ENCODE results near the gene CFAP210. TPM values are rescaled to one million over a fixed set of nuclear protein-coding genes. Genes with fewer than 3 reads are reported as not detected.

Gene CFAP210
- total and polyA plus RNA-seq, 4 experiments from 2014 or later: not detected

GRCh38 chr2:169664600-169664977 lies 29.6 kb downstream of the CFAP210 start:
- H3K9me3 Mint-ChIP-seq: peaks cover 0 to 2% (median 0%) of the 10 kb centered on the region in 8 donors
- no peak overlapping the region for H3K27ac Mint-ChIP-seq
- ChIA-PET CTCF (ENCODE audit: partially characterized antibody) (interaction anchor here (0.6 kb wide), 1 partner anchor 1687 kb away, joined by 4 read pairs; no protein-coding TSS in a partner anchor), POLR2A (ENCODE audit: partially characterized antibody) (no interaction called here)
- Histone ChIP-seq H3K36me3 (ENCODE audit: insufficient read depth, low read length) (no peaks in the 10 kb centered on the region), H3K27ac (ENCODE audit: low read depth, low read length) (no peak overlapping the region), H3K27me3 (ENCODE audit: insufficient read depth, low read length) (no peaks in the 10 kb centered on the region), H3K4me1 (ENCODE audit: insufficient read depth, low read length) (no peaks in the 10 kb centered on the region), H3K9me3 (ENCODE audit: control insufficient read depth in 1 of 2, low read length in 2 of 2) (no peaks in the 10 kb centered on the region), H3K4me3 (ENCODE audit: low read length in 2 of 2) (no peak overlapping the region)
- H3K36me3 Mint-ChIP-seq: no peaks in the 10 kb centered on the region
- no peak overlapping the region for H3K4me3 Mint-ChIP-seq
- intact Hi-C loops (cut with micrococcal nuclease): no loop called here
- H3K27me3 Mint-ChIP-seq: peaks cover 0 to 4% of the 10 kb centered on the region in 2 donors
- no peaks in the 10 kb centered on the region for H3K4me1 Mint-ChIP-seq
- no peak for DNase-seq

GRCh38 chr2:169663247-169663646 lies 31.0 kb downstream of the CFAP210 start:
- Histone ChIP-seq H3K9me3 (ENCODE audit: control insufficient read depth in 1 of 2, low read length in 2 of 2) (no peaks in the 10 kb centered on the region), H3K27me3 (ENCODE audit: insufficient read depth, low read length) (no peaks in the 10 kb centered on the region), H3K36me3 (ENCODE audit: insufficient read depth, low read length) (no peaks in the 10 kb centered on the region), H3K27ac (ENCODE audit: low read depth, low read length) (no peak overlapping the region), H3K4me1 (ENCODE audit: insufficient read depth, low read length) (no peaks in the 10 kb centered on the region), H3K4me3 (ENCODE audit: low read length in 2 of 2) (no peak overlapping the region)
- peaks cover 0 to 2% (median 0%) of the 10 kb centered on the region in 8 donors for H3K9me3 Mint-ChIP-seq
- H3K4me1 Mint-ChIP-seq: no peaks in the 10 kb centered on the region
- CTCF ChIA-PET (ENCODE audit: partially characterized antibody): interaction anchor here (0.7 kb wide), 1 partner anchor 30 kb away, joined by 3 read pairs; no protein-coding TSS in a partner anchor
- POLR2A ChIA-PET (ENCODE audit: partially characterized antibody): no interaction called here
- H3K36me3 Mint-ChIP-seq: no peaks in the 10 kb centered on the region
- intact Hi-C loops (cut with micrococcal nuclease): no loop called here
- DNase-seq: no peak
- peaks cover 0 to 4% of the 10 kb centered on the region in 2 donors for H3K27me3 Mint-ChIP-seq
- H3K27ac Mint-ChIP-seq: no peak overlapping the region
- no peak overlapping the region for H3K4me3 Mint-ChIP-seq

- ChIA-PET POLR2A (ENCODE audit: partially characterized antibody) (no interaction called here), CTCF (ENCODE audit: partially characterized antibody) (no interaction called here)
- H3K36me3 ChIP-seq (ENCODE audit: insufficient read depth, low read length): no peaks in the 10 kb centered on the region
- H3K27ac ChIP-seq (ENCODE audit: low read depth, low read length): no peak overlapping the region
- no peak overlapping the region for H3K4me3 ChIP-seq (ENCODE audit: low read length in 2 of 2)
- no peaks in the 10 kb centered on the region for H3K4me1 ChIP-seq (ENCODE audit: insufficient read depth, low read length)
- intact Hi-C loops (cut with micrococcal nuclease): no loop called here
- Mint-ChIP-seq H3K9me3 (peaks cover 0 to 2% (median 0%) of the 10 kb centered on the region in 8 donors), H3K4me3 (no peak overlapping the region), H3K27me3 (peaks cover 0 to 4% of the 10 kb centered on the region in 2 donors), H3K4me1 (no peaks in the 10 kb centered on the region), H3K36me3 (no peaks in the 10 kb centered on the region), H3K27ac (peak overlapping the region in 1 of 7 donors; percentile 15)
- H3K27me3 ChIP-seq (ENCODE audit: insufficient read depth, low read length): no peaks in the 10 kb centered on the region
- no peak for DNase-seq
- no peaks in the 10 kb centered on the region for H3K9me3 ChIP-seq (ENCODE audit: control insufficient read depth in 1 of 2, low read length in 2 of 2)
Observed at GRCh38 chr2:169662744-169663143, 31.5 kb downstream of the CFAP210 start.

GRCh38 chr2:169661265-169661664 lies 32.9 kb downstream of the CFAP210 start:
- Histone ChIP-seq H3K9me3 (ENCODE audit: control insufficient read depth in 1 of 2, low read length in 2 of 2) (no peaks in the 10 kb centered on the region), H3K4me1 (ENCODE audit: insufficient read depth, low read length) (no peaks in the 10 kb centered on the region), H3K27ac (ENCODE audit: low read depth, low read length) (no peak overlapping the region), H3K27me3 (ENCODE audit: insufficient read depth, low read length) (no peaks in the 10 kb centered on the region), H3K4me3 (ENCODE audit: low read length in 2 of 2) (no peak overlapping the region), H3K36me3 (ENCODE audit: insufficient read depth, low read length) (no peaks in the 10 kb centered on the region)
- intact Hi-C loops (cut with micrococcal nuclease): no loop called here
- no peaks in the 10 kb centered on the region for H3K9me3 Mint-ChIP-seq
- no peaks in the 10 kb centered on the region for H3K36me3 Mint-ChIP-seq
- H3K27me3 Mint-ChIP-seq: peaks cover 0 to 4% of the 10 kb centered on the region in 2 donors
- H3K27ac Mint-ChIP-seq: no peak overlapping the region
- ChIA-PET POLR2A (ENCODE audit: partially characterized antibody) (no interaction called here), CTCF (ENCODE audit: partially characterized antibody) (no interaction called here)
- no peaks in the 10 kb centered on the region for H3K4me1 Mint-ChIP-seq
- DNase-seq: no peak
- no peak overlapping the region for H3K4me3 Mint-ChIP-seq

GRCh38 chr2:169659320-169659719 lies 34.9 kb downstream of the CFAP210 start:
- Mint-ChIP-seq H3K27ac (no peak overlapping the region), H3K27me3 (peaks cover 0 to 4% of the 10 kb centered on the region in 2 donors), H3K36me3 (no peaks in the 10 kb centered on the region), H3K4me3 (no peak overlapping the region), H3K4me1 (no peaks in the 10 kb centered on the region), H3K9me3 (no peaks in the 10 kb centered on the region)
- H3K9me3 ChIP-seq (ENCODE audit: control insufficient read depth in 1 of 2, low read length in 2 of 2): no peaks in the 10 kb centered on the region
- no peaks in the 10 kb centered on the region for H3K36me3 ChIP-seq (ENCODE audit: insufficient read depth, low read length)
- no peaks in the 10 kb centered on the region for H3K4me1 ChIP-seq (ENCODE audit: insufficient read depth, low read length)
- H3K27ac ChIP-seq (ENCODE audit: low read depth, low read length): no peak overlapping the region
- POLR2A ChIA-PET (ENCODE audit: partially characterized antibody): no interaction called here
- H3K27me3 ChIP-seq (ENCODE audit: insufficient read depth, low read length): no peaks in the 10 kb centered on the region
- DNase-seq: no peak
- no peak overlapping the region for H3K4me3 ChIP-seq (ENCODE audit: low read length in 2 of 2)
- intact Hi-C loops (cut with micrococcal nuclease): no loop called here
- CTCF ChIA-PET (ENCODE audit: partially characterized antibody): no interaction called here

GRCh38 chr2:169658877-169659276 lies 35.3 kb downstream of the CFAP210 start:
- H3K36me3 Mint-ChIP-seq: no peaks in the 10 kb centered on the region
- H3K27ac Mint-ChIP-seq: no peak overlapping the region
- Histone ChIP-seq H3K4me1 (ENCODE audit: insufficient read depth, low read length) (no peaks in the 10 kb centered on the region), H3K27ac (ENCODE audit: low read depth, low read length) (no peak overlapping the region), H3K36me3 (ENCODE audit: insufficient read depth, low read length) (no peaks in the 10 kb centered on the region), H3K27me3 (ENCODE audit: insufficient read depth, low read length) (no peaks in the 10 kb centered on the region), H3K9me3 (ENCODE audit: control insufficient read depth in 1 of 2, low read length in 2 of 2) (no peaks in the 10 kb centered on the region), H3K4me3 (ENCODE audit: low read length in 2 of 2) (no peak overlapping the region)
- intact Hi-C loops (cut with micrococcal nuclease): no loop called here
- peaks cover 0 to 4% of the 10 kb centered on the region in 2 donors for H3K27me3 Mint-ChIP-seq
- ChIA-PET CTCF (ENCODE audit: partially characterized antibody) (no interaction called here), POLR2A (ENCODE audit: partially characterized antibody) (no interaction called here)
- H3K4me3 Mint-ChIP-seq: no peak overlapping the region
- H3K4me1 Mint-ChIP-seq: no peaks in the 10 kb centered on the region
- H3K9me3 Mint-ChIP-seq: no peaks in the 10 kb centered on the region
- no peak for DNase-seq

- H3K27ac Mint-ChIP-seq: no peak overlapping the region
Observed at GRCh38 chr2:169656164-169656563, 38.0 kb downstream of the CFAP210 start.

GRCh38 chr2:169653636-169654035 lies 40.6 kb downstream of the CFAP210 start:
- Histone ChIP-seq H3K27me3 (ENCODE audit: insufficient read depth, low read length) (no peaks in the 10 kb centered on the region), H3K27ac (ENCODE audit: low read depth, low read length) (no peak overlapping the region), H3K36me3 (ENCODE audit: insufficient read depth, low read length) (no peaks in the 10 kb centered on the region), H3K4me3 (ENCODE audit: low read length in 2 of 2) (no peak overlapping the region), H3K4me1 (ENCODE audit: insufficient read depth, low read length) (no peaks in the 10 kb centered on the region), H3K9me3 (ENCODE audit: control insufficient read depth in 1 of 2, low read length in 2 of 2) (no peaks in the 10 kb centered on the region)
- H3K4me1 Mint-ChIP-seq: peaks cover 0 to 2% (median 0%) of the 10 kb centered on the region in 4 donors
- peaks cover 8 to 11% of the 10 kb centered on the region in 2 donors for H3K27me3 Mint-ChIP-seq
- H3K4me3 Mint-ChIP-seq: no peak overlapping the region
- POLR2A ChIA-PET (ENCODE audit: partially characterized antibody): no interaction called here
- intact Hi-C loops (cut with micrococcal nuclease): no loop called here
- H3K27ac Mint-ChIP-seq: no peak overlapping the region
- H3K36me3 Mint-ChIP-seq: no peaks in the 10 kb centered on the region
- CTCF ChIA-PET (ENCODE audit: partially characterized antibody): no interaction called here
- DNase-seq: no peak
- H3K9me3 Mint-ChIP-seq: no peaks in the 10 kb centered on the region

More at GRCh38 chr2:169656164-169656563, 38.0 kb downstream of the CFAP210 start:
- H3K4me1 Mint-ChIP-seq: no peaks in the 10 kb centered on the region
- Histone ChIP-seq H3K9me3 (ENCODE audit: control insufficient read depth in 1 of 2, low read length in 2 of 2) (no peaks in the 10 kb centered on the region), H3K4me1 (ENCODE audit: insufficient read depth, low read length) (no peaks in the 10 kb centered on the region), H3K4me3 (ENCODE audit: low read length in 2 of 2) (no peak overlapping the region), H3K27me3 (ENCODE audit: insufficient read depth, low read length) (no peaks in the 10 kb centered on the region), H3K27ac (ENCODE audit: low read depth, low read length) (no peak overlapping the region), H3K36me3 (ENCODE audit: insufficient read depth, low read length) (no peaks in the 10 kb centered on the region)
- CTCF ChIA-PET (ENCODE audit: partially characterized antibody): no interaction called here
- H3K9me3 Mint-ChIP-seq: no peaks in the 10 kb centered on the region
- no peaks in the 10 kb centered on the region for H3K36me3 Mint-ChIP-seq
- intact Hi-C loops (cut with micrococcal nuclease): no loop called here
- POLR2A ChIA-PET (ENCODE audit: partially characterized antibody): no interaction called here
- H3K4me3 Mint-ChIP-seq: no peak overlapping the region
- H3K27me3 Mint-ChIP-seq: peaks cover 8 to 11% of the 10 kb centered on the region in 2 donors
- DNase-seq: no peak
